Right renal cortex interstitium (tissue), 3 donors: Measurements from ENCODE around the gene CLPSL1. TPM values are rescaled to one million over a fixed set of nuclear protein-coding genes. Genes with fewer than 3 reads are reported as not detected.

Experiments
- DNase-seq, 3 donors: peaks; one replicate each; pipeline ENCODE4 v3.0.0-alpha.2; 2013; ENCODE audit warnings: low read depth in 3 of 3, low spot score in 2 of 3
- polyA plus RNA-seq, 3 donors: library from polyadenylated mRNA; unstranded; fragments of 120-200 nt; gene quantifications; one replicate each; pipeline ENCODE4 v1.2.1, GENCODE V29; 2013; ENCODE audit not compliant: insufficient read length in 3 of 3

Gene CLPSL1
- polyA plus RNA-seq, 3 donors, result 0.72 to 1.8 (median 0.94) TPM

- DNase-seq, result no peak
Measured at GRCh38 chr6:35795453-35796071, 14.7 kb downstream of the CLPSL1 start.

- no peak for DNase-seq
Measured at GRCh38 chr6:35796236-35796635, 15.4 kb downstream of the CLPSL1 start.

DNA sequence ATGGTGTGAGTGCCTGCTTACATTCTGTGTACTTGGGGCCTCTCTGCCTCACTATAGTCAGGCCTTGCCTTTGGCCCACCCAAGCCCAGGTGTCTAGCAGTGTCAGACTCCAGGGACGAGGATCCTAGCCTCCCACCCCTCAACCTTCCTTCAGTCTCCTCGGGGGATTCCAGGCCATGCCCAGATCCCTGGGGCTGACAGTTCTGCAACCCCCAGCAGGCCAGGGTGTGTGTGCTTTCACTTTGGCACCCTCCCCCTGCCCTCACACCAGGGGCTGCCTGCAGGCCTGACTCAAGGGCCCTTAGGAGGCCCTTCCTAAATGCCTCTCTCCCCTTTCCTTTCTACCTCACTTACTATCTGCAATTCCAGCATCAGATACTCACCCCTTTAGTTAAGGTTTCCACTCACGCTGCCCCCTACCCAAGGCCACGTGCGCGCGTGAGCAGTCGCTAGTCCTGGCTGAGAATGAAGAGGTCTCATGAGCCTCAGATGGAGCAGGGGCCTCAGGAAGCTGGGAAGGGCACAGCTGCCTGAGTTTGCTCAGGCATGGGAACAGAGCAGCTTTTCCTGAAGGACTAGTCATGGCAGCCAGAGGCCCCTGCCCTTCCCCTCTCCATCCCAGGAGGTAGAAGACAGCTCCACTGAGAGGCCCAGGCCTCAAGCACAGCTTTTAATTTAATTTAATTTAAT, 17.2 kb downstream of the CLPSL1 start:
- no peak for DNase-seq

GRCh38 chr6:35798706-35799105, 17.9 kb downstream of the CLPSL1 start:
- DNase-seq, result no peak

DNA sequence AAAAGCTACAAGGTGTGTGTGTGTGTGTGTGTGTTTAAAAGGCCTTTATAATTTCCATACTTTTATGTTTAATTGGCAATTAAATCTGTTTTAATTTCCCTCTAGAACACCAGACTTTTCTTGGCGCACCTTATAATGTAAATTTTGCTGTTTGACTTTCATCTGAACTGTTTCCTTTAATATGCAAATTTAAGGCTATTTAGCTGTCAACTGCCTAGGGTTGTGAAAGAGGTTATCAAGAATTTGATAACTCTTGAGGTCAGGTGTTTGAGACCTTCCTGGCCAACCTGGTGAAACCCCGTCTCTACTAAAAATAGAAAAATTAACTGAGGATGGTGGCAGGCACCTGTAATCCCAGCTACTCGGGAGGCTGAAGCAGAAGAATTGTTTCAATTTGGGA, 20.3 kb downstream of the CLPSL1 start:
- no peak for DNase-seq

DNA sequence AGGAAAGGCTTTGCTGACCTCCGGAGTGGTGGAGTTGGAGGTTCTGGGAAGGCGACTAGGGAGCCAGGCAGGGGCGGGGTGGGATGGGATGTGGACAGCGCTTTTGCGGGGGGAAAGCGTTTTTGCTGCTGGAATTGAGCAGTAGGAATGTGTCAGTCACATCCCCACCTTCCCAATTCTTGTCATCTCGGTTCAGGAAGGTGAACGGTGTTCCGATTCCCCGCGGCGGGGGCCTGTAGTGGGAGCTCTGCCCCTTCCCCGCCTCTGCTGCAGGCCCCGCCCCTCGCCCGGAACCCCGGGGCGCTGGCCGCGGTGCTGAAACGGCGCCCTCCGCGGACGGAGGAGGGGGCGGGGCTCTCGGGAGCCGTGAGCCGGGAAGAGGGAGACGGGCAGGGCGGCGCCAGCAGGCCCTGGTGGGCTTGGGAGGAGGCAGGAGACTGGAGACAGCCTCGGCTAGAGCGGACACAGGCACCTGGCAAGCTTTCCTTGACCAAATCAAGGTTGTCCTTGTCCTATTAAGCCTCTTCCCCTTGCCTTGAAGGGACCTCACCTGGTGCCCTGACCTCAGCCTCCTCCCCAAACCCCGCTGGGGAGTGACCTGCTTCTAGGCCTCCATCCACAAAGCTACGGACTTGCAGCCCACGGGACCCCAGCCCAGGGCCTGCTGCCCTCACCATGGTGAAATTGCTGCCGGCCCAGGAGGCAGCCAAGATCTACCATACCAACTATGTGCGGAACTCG, 24.3 kb downstream of the CLPSL1 start, which contains the start of gene LHFPL5:
Gene LHFPL5, plus strand, starts transcription at position 357 of the 741 bp plus-strand sequence. Its CDS starts 319 bp downstream, at position 676.
- DNase-seq, result peak; percentile 18 to 51 (median 37)

- DNase-seq, result no peak
Measured at GRCh38 chr6:35808688-35809087, 27.9 kb downstream of the CLPSL1 start.

- no peak for DNase-seq
Measured at GRCh38 chr6:35809809-35810208, 29.0 kb downstream of the CLPSL1 start.

DNA sequence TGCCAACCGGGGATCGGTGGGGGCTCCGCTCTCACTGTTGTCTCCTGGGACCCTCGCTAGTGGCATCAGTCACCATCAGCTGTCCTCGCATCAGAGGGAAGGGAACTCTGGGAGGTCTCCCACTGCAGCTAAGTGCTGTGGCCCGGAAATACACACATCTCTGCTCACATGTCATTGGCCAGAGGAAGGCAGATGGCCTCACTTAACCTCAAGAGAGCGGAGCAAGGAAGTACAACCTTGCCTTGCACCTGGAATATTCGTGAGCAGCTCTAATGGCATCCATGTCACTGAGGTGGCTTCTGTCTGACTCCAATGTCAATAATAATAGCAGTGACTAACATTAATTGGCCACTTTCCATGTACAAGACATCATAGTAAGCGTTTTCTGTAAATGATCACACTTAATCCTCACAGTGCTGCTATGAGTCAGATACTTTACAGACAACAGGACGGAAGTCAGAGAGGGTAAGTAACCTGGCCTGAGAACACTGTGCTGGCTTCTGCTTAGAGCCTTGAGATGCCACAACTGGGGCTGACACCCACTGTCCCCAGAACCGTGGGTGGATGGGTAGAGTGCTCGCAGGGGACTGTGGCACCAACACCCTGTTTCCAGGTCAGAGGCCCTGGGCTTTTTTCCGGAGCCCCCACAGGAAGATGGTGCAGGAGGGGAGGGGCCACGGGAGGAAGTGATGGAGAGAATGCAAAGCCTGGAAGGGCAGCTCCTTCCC, 30.3 kb downstream of the CLPSL1 start:
- DNase-seq, result no peak

- no peak for DNase-seq
Measured at GRCh38 chr6:35811699-35811995, 30.8 kb downstream of the CLPSL1 start.

DNA sequence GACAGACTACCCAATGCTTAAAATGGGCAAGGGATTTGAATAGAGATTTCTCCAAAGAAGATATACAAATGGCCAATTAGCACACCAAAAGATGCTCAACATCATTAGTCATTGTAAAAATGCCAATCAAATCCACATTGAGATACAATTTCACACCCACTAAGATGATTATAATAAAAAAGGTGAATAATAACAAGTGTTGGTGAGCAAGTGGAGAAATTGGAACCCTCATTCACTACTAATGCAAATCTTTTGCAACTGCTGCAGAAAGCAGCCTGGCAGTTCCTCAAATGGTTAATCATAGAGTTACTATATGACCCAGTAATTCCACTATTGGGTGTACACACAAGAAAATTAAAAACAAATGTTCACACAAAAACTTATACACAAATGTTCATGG, 36.7 kb downstream of the CLPSL1 start:
- no peak for DNase-seq

DNA sequence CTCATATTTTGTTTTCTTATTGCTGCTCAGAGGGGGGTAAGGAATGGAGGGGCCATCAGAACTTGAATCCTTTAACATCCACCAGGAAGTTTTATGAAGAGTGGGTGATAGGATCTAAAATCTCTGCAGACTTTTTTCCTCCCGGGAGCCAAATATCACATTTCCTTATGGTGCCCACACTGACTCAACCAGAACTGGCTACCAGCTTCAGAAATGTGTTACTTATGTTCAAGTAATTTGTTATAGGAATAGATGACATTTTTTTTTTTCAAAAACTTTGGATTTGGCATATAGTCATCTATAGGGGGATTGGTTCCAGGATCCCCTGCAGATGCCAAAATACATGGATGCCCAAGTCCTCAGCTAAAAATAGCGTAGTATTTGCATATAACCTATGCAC, 42.8 kb downstream of the CLPSL1 start:
- DNase-seq, result no peak

DNA sequence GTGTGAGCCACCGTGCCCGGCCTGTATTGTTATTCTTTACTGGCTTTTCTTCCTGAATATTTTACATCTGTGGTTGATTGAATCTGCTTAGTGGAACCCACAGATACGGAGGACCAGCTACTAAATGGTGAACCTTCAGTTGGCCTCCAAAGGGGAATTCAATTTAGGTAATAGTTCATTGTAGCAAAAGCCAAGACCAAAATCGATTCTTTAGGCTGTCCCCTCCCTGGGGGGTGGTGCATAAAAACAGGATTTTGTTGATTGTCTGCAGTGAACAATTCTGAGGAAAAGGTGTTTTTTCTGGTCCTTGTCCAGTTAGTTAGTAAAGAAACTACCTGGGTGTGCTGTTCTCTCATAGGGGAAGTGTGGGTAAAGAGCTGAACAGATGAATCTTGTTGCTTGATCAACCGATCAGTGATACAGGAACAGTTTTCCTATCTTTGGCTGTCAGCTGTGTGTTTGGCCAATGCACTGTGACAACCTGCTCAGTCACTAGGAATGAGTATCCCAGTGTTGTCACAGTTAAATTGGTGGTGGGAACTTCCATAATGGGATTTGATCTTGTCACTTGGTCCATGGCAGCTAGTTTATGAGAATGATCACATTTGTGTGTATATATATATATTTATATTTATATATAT, 43.9 kb downstream of the CLPSL1 start:
- DNase-seq, result no peak

DNA sequence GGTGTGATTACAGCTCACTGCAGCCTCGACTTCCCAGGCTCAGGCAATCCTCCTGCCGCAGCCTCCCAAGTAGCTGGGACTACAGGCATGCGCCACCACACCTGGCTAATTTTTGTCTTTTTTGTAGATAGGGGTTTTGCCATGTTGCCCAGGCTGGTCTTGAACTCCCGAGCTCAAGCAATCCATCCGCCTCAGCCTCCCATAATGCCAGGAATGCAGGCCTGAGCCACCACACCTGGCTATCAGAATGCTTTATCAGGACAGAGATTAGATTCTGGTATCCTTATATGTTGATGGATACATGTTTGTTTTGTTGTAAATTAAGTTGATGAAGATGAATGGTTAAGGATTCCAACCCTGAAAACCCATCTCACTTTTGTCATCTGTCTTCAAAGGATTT, 48.5 kb downstream of the CLPSL1 start:
- DNase-seq, result no peak

DNA sequence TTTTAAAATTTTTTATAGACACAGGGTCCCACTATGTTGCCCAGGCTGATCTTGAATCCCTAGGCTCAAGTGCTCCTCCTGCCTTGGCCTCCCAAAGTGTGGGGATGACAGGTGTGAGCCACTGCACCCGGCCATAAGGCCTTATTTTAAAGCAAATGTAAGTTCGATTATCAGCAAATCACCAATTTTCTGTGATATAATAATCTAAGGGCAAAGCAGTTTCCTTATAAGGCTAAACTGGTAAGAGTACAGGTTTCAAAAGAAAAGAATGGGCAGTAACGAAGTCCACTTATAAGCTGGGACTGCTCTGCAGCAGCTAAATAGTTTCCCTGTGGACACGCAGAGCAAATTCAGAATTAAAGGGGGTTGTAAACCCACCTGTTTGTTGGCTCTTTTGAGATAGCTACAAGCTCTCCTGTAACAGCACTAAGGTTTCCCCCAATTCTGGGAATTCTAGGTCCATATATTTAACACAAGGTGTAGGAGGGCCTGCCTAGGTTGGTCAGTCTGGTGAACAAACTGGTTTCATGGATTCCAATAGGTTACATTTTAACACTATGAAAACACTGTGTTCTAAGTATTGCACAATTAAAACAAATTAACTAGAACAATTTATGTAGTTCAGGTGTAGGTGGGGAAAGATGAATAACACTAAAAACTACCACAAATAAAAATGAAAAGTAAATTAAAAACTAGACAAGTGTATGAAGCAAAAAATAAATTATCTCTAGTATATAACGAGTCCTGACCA, 50.6 kb downstream of the CLPSL1 start:
- DNase-seq, result no peak

DNA sequence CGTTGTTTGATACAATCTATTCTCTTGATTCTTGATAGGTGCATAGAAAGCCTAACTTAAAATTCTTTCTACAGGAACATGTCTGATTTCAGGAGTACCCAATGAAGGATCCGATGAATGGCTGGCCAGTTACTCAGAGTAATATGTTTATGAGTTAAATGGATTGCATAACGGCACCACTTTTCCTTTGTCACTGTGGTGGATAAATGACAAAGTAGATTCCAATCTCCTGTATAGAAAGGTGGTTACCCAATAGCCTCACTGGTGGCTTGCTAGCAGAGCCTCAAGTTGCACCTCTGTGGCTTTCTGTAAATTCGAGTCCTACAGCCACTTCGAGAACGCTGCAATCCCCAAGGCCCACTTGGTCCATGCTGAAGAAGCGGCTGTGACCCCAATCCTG, 52.7 kb downstream of the CLPSL1 start:
- DNase-seq, result no peak
